DMS79 (cell line): Measurements from ENCODE around the gene NLK.
"Not testable (repeated sequence)": the region's sequence is repeated elsewhere in the genome, so short reads cannot be mapped to it uniquely, and the experiment has no call there.

Source experiments
- DNase-seq: peaks from one replicate; lab custom pipeline; 2025; lab: John Stamatoyannopoulos, UW

The NLK gene

GRCh38 chr17:28072936-28073533 is 30.6 kb downstream of the NLK start:
- no peak for DNase-seq

GRCh38 chr17:28074010-28074409 is 31.5 kb downstream of the NLK start:
- DNase-seq, result no peak

GRCh38 chr17:28076144-28076543 is 33.7 kb downstream of the NLK start:
- DNase-seq, result no peak

- DNase-seq, result not testable (repeated sequence)
These were observed 34.7 kb downstream of the NLK start for GRCh38 chr17:28077140-28077539.

- DNase-seq, result no peak
These were observed 36.1 kb downstream of the NLK start for GRCh38 chr17:28078341-28079229.

GRCh38 chr17:28081467-28081866 is 39.0 kb downstream of the NLK start:
- no peak for DNase-seq

GRCh38 chr17:28085766-28086165 is 43.3 kb downstream of the NLK start:
- no peak for DNase-seq

GRCh38 chr17:28086519-28086918 is 44.0 kb downstream of the NLK start:
- no peak for DNase-seq

- no peak for DNase-seq
These were observed 45.3 kb downstream of the NLK start for GRCh38 chr17:28087743-28088142.

GRCh38 chr17:28090551-28090950 is 48.1 kb downstream of the NLK start:
- DNase-seq, result no peak

GRCh38 chr17:28092088-28092487 is 49.6 kb downstream of the NLK start:
- DNase-seq, result no peak

- no peak for DNase-seq
These were observed 51.7 kb downstream of the NLK start for GRCh38 chr17:28093999-28094716.

GRCh38 chr17:28096756-28097155 is 54.3 kb downstream of the NLK start:
- no peak for DNase-seq

- DNase-seq, result no peak
These were observed 54.8 kb downstream of the NLK start for GRCh38 chr17:28097254-28097653.

- no peak for DNase-seq
These were observed 55.4 kb downstream of the NLK start for GRCh38 chr17:28097901-28098300.

GRCh38 chr17:28098591-28098990 is 56.1 kb downstream of the NLK start:
- DNase-seq, result not testable (repeated sequence)

GRCh38 chr17:28100251-28100650 is 57.8 kb downstream of the NLK start:
- no peak for DNase-seq

GRCh38 chr17:28100936-28101335 is 58.5 kb downstream of the NLK start:
- DNase-seq, result no peak

GRCh38 chr17:28101919-28102318 is 59.4 kb downstream of the NLK start:
- no peak for DNase-seq

GRCh38 chr17:28105501-28105900 is 63.0 kb downstream of the NLK start:
- no peak for DNase-seq

- no peak for DNase-seq
These were observed 67.7 kb downstream of the NLK start for GRCh38 chr17:28110184-28110583.

GRCh38 chr17:28112181-28112580 is 69.7 kb downstream of the NLK start:
- no peak for DNase-seq

- no peak for DNase-seq
These were observed 70.1 kb downstream of the NLK start for GRCh38 chr17:28112606-28113005.
